CD4-positive, alpha-beta T cell treated with Interleukin-10 for 1 hour (primary cell): ENCODE results near the gene CPD.
"Not testable (repeated sequence)": the region's sequence is repeated elsewhere in the genome, so short reads cannot be mapped to it uniquely, and the experiment has no call there.

Experiments
- DNase-seq: peaks from one replicate; pipeline ENCODE4 v3.0.0-alpha.2; 2020

CPD gene

GRCh38 chr17:30378825-30379302 lies at the start of gene CPD:
CPD (plus strand) TSS chr17:30378927; CDS start chr17:30378981, 54 bp downstream.
- peak; percentile 96 for DNase-seq

GRCh38 chr17:30332057-30332542 lies 46.6 kb upstream of the CPD start:
- peak; percentile 67 for DNase-seq

- DNase-seq: no peak
Observed at GRCh38 chr17:30333503-30334360, 45.0 kb upstream of the CPD start, which contains the start of gene TMIGD1. TMIGD1 (minus strand) TSS chr17:30334057; CDS start chr17:30332133, 1,924 bp downstream.

GRCh38 chr17:30334421-30334820 lies 44.3 kb upstream of the CPD start:
- DNase-seq: no peak

- DNase-seq: peak; percentile 78
Observed at GRCh38 chr17:30336369-30337171, 42.2 kb upstream of the CPD start.

- DNase-seq: no peak
Observed at GRCh38 chr17:30337393-30337999, 41.2 kb upstream of the CPD start.

- no peak for DNase-seq
Observed at GRCh38 chr17:30339086-30339485, 39.6 kb upstream of the CPD start.

GRCh38 chr17:30340801-30341356 lies 37.8 kb upstream of the CPD start:
- DNase-seq: no peak

GRCh38 chr17:30341703-30342249 lies 37.0 kb upstream of the CPD start:
- DNase-seq: no peak

GRCh38 chr17:30343244-30343643 lies 35.5 kb upstream of the CPD start:
- not testable (repeated sequence) for DNase-seq

GRCh38 chr17:30343796-30344195 lies 34.9 kb upstream of the CPD start:
- no peak for DNase-seq

GRCh38 chr17:30344283-30345088 lies 34.2 kb upstream of the CPD start:
- no peak for DNase-seq

GRCh38 chr17:30345089-30345433 lies 33.7 kb upstream of the CPD start:
- DNase-seq: no peak

GRCh38 chr17:30345527-30346075 lies 33.1 kb upstream of the CPD start:
- no peak for DNase-seq

- DNase-seq: no peak
Observed at GRCh38 chr17:30346221-30346795, 32.4 kb upstream of the CPD start.

GRCh38 chr17:30347488-30347887 lies 31.2 kb upstream of the CPD start:
- DNase-seq: no peak

GRCh38 chr17:30349252-30349651 lies 29.5 kb upstream of the CPD start:
- DNase-seq: no peak

- not testable (repeated sequence) for DNase-seq
Observed at GRCh38 chr17:30351263-30351662, 27.5 kb upstream of the CPD start.

- DNase-seq: no peak
Observed at GRCh38 chr17:30351735-30352134, 27.0 kb upstream of the CPD start.

GRCh38 chr17:30352240-30352814 lies 26.4 kb upstream of the CPD start:
- no peak for DNase-seq

GRCh38 chr17:30354701-30355100 lies 24.0 kb upstream of the CPD start:
- DNase-seq: no peak
